ENCODE data around the gene PTGDR2. TPM values are rescaled to one million over a fixed set of nuclear protein-coding genes. Genes with fewer than 3 reads are reported as not detected.

PTGDR2 gene
- total RNA-seq, 1 donor from 2014 or later = 0.19 TPM

GRCh38 chr11:60859616-60860250, 4.0 kb upstream of the PTGDR2 start:
- peak; percentile 77 for DNase-seq (ENCODE audit: low spot score)

DNA sequence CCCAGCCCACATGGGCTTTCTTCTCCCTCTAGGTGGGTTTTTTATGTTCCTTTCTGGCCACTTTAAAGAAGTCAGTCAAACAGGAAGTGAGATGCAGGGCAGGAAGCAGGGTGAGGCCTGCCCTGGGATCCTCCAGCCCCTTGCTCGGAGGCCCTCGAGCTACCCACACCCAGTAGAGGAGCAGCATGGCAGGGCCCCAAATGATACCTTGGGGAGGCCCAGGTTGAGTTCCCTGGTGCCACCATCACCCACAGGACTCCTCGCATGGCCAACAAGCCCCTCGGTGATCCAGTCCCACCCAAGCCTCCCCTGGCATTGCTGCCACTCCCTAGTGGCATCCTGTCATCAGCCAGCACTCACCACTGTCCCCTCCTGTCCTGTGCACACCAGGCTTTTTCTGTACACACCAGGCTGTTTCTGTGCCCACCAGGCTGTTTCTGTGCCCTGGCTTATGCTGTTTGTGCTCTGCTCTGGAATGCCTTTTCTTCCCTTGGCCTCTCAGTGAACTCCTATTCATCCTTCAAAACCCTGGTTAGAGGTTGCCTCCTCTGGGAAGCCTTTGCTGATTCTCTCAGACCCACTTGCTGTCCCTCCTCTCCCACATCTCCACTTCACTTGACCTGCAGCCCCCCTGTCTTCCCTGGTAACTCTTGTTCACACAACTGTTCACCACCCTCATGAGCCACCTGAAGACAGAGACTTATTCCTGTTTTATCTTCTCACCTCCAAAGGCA, 3.1 kb upstream of the PTGDR2 start:
- no peak for DNase-seq (ENCODE audit: low spot score)

GRCh38 chr11:60858236-60858635, 2.5 kb upstream of the PTGDR2 start:
- DNase-seq (ENCODE audit: low spot score) = no peak

- DNase-seq (ENCODE audit: low spot score) = no peak
Observed at GRCh38 chr11:60857378-60858232, 1.9 kb upstream of the PTGDR2 start.

DNA sequence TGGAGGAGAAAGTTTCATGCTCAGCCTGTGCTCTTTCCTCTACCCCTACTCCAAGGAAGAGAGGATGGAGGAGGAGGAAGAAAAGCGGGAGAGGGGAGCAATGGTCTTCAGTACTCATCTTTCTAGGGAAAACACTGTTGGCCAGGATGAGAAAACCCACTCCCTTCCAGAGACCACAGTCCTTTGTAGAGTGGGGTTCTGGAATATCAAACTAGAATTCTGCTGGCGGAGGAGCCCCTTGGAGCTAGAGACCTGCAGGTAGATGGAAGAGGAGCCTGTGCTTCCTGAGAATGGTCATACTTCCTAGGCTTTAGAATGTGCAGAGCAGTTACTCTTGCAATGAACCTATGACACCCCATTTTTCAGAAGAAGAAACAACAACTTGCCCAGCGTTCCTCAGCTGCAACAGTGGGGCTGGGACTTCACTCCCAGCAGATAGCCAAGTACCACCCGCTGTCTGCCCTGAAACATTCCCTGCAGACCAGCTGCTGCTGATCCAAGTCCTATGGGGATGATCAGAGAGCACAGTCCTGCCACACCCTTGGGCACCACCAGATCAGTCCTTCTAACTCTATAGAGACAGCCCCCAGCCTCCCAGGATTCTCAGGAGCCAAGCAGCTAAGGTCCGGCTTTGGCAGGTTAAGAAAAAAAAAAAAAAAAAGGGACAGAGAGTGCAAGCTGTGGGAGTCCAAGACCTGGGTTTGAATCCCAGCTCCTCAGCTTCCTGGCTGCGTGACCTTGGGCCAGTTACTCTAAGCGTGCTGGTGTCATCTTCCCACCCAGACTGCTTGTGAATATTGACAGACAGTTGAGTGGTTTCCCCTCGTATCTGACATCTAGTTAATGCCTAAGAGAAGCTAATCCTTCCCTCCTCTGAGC, 664 bp downstream of the PTGDR2 start:
- DNase-seq (ENCODE audit: low spot score) = no peak

DNA sequence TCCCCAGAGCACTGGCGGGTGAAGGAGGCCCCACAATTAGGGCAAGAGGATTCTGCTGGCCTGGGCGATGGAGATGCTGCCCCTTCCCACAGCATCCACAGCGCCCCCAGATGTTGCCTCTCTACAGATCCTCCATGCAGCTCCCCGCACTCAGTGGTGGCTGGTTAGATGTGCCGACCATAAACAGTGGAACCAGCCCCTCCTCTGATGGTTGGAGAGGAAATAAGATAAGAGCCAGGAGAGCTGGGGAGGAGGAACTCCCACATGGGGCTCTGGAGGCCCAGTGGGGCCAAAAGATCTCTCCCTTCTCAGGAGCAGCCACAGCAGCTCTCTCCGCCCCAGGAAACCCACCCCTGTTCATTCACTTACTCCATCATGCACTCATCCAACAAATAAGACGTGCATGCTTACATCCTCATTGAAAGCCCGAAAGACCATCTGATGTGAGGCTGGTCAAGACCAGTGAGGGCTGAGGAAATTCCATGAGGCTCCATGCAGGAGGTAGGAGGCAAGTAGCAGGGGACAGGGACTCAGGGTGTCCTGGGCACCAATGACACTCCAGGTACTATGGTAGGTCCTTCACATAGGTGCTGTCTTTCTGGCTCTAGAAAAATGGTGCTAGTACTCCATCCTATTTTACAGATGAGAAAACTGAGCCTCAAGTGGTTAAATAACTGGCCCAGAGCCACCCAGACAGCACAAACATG, 1.5 kb downstream of the PTGDR2 start:
- DNase-seq (ENCODE audit: low spot score) = no peak

DNA sequence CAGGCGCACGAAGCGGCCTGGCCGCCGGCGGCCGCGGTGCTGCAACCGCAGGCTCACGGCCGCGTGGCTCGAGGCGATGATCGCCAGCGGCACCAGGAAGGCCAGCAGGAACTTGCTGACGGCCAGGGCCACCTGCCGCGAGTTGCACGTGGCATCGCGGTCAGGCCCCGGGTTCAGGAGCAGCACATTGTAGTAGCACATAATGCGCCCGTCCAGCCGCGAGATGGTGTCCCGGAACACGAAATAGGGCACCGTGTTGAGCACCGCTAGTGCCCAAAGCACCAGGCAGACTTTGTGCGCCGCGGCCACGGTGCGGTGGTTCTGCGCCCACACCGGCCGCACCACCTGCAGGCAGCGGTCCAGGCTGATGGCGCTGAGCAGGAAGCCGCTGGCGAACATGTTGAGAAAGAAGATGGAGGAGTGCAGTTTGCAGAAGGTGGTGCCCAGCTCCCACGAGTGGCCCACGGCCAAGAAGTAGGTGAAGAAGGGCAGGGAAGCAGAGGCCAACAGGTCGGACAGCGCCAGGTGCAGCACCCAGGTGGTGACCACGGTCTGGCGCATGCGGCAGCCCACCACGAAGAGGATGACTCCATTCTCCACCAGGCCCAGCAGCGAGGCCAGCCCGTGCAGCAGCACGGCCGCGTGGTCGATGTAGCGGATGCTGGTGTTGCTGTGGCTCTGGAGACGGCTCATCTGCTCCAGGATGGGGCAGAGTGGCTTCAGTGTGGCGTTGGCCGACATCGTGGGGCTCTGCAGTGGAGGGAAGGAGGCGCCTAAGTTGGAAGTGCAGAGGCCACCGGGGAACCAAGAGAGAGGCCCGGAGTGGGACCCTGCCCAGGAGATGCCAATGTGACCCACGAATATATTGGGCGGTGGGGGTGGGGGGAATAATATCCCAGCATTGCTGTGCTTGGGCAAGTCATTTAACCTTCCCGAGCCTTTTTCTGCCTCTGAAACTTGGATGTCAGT, 2.5 kb downstream of the PTGDR2 start:
- no peak for DNase-seq (ENCODE audit: low spot score)

DNA sequence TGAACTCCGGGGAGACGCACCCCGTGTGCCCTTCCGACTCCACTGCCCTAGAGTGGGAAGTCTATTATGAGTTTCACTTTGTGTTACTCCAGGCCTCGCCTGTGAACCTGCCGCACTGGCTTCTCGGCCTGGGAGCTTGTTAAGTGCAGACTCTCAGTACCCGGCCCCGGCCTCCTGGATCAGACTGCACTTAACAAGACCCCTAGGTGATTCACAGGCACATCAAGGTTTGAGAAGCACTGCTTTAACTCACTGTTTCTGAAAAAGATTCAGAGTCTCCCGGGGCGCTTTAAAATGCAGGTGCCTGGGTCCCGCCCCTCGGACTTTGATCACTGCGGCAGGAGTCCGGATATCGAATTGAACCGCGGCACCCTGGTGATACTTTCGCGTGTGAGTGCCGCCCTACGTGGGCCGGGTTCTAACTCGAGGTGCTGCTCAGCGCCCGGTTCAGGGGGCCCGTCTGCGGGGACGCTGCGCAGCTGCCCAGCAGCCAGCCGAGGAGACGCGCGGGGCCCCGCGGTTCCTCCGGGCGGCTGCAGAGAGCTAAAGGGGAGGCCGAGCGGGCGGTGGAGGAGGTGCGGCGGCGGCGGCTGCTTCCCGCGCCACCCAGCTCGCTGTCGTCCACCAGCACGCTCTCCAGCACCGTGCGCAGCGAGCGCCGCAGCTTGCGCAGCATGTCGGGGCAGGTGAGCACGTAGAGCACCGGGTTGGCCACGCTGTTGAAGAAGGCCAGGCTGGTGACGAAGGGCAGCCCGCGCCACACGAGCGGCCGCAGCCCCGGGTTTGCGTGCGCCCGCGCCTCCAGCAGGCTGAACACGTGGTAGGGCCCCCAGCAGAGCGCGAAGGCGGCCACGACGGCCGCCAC, 3.4 kb downstream of the PTGDR2 start:
- no peak for DNase-seq (ENCODE audit: low spot score)

DNA sequence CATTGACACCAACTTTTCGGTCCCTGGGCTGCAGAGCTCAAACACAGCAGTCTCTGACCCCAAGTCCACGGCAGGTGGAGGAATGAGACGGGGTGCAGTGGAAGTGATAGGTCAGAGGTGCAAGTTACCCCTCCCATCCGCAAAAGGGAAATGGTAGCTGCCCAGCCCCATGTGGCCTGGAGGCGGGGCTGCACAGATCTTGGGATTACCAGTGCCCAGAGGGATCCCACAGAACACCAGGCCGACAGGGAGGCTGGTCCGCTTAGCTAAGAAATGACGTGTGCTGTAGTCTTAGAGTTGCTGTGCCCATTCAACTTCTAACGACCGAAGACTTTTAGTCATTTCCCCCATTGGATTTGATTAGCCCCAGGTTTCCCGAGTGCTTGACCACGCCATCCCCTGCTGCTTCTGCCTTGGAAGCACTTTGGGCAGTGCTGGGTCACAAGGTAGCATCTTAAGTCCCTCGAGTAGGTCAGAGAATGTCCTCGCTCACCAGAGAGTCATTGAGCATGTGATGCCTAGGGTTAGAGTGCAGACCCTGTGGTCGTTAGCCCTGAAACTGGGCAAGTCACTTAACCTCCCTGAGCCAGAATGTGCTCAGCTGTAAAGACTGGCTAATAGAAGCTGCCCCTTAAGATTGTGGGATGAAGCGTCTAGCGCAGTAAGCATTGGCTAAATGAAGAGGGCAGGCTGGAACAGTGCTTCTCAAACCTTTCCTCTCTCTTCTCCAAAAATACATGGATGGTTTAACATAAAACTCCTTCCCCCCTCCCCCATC, 4.2 kb downstream of the PTGDR2 start:
- DNase-seq (ENCODE audit: low spot score) = no peak

DNA sequence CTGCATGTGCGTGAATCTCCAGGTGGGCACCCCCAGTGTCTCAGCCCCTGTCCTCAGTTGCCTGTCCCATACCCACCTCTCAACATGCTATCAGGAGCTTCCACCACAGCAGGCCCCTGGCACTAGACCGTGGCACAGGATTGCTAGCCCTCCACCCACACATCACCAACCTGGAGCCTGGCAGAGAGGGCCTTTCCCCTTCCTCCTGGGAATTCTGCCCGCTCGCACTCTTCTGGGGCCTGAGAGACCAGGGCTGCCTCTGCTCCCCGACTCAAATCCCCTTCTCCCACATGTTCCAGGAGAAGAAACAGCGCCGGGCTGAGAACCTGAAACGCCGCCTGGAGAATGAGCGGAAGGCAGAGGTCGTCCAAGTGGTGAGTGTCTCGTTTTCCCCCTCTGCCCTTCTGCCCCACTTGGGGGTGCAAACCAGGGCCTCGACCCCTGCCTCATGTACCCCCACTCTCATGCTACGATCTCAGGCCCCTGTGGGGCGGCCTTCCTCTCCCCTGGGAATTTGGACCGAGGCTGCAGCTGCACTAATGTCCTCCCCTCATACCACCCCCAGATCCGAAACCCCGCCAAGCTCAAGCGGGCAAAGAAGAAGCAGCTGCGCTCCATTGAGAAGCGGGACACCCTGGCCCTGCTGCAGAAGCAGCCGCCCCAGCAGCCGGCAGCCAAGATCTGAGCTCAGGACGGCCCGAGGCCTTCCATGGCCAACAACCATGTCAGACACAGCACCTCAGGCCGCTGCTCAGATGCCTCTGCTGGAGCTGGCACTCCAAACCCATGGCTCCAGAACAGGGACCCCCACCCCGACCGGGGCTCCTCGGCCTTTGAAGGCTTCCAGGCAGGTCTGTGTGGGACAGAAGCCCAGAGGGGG, 5.9 kb downstream of the PTGDR2 start:
- DNase-seq (ENCODE audit: low spot score) = no peak

DNA sequence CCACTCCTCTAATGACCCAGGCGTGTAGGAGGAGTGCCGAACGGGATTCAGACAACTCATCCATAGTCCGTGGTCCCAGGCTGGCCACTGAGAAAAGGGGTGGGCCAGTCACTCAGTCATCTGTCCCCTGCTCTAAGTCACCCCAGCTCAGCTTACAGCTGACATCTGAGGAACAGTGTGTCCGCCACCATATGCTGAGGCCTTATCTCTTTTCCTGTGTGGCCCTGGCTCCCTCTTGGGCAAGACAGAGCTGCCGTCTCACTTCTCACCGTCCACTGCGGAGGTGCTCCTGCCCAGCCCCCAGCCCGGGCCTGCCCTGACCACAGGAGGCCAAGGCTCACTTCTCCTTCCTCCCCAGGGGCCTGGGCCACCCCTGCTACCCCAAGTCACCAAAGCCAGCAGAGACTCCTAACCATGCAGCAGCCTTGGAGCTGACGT, 7.0 kb downstream of the PTGDR2 start:
- no peak for DNase-seq (ENCODE audit: low spot score)

- DNase-seq (ENCODE audit: low spot score) = no peak
Observed at GRCh38 chr11:60847896-60848295, 7.9 kb downstream of the PTGDR2 start.

DNA sequence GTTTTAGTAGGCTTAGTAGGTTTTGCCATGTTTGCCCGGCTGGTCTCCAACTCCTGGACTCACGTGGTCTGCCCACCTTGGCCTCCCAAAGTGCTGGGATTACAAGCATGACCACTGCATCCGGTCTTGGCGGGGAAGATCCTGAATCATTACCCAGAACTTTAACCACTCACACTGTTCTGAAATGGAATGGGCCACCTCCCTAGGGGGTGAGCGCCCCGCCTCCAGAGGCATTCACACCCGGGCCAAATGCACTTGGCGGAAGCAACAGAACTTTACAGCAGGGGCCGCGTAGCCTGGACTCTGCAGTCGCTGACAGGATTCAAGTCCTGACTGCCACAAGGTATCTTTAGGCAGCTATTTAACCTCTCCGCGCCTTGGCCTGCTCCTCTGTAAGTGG, 8.5 kb downstream of the PTGDR2 start:
- no peak for DNase-seq (ENCODE audit: low spot score)

DNA sequence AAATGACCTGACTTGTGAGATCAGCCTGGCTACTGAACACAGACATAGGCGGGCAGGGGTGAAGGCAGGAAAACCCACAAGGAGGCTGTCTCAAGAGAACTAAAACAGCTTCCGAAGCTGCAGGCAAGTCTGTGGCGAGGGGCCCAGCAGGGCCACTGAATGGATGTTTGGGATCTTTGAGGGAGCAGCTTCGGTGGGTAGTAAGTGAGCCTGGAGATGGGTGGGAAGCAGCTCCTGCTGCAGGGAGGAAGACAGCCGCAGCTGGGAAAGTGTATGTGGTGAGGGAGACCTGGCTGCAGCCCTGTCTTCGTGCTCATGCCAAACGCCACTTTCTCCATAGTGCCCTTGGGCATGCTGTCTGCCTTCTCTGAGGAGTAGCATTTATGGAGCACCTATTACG, 10.4 kb downstream of the PTGDR2 start:
- no peak for DNase-seq (ENCODE audit: low spot score)

- no peak for DNase-seq (ENCODE audit: low spot score)
Observed at GRCh38 chr11:60844870-60845221, 10.9 kb downstream of the PTGDR2 start.

GRCh38 chr11:60844045-60844869, 11.5 kb downstream of the PTGDR2 start:
- DNase-seq (ENCODE audit: low spot score) = no peak
